A673 (cell line): Measurements from ENCODE around the gene KIF19.

Experiments
- CTCF ChIP-seq: fragments of 300-800, 200-600 bp; sonication (generic); conservative IDR thresholded peaks from 2 replicates; pipeline ENCODE4 v1.5.1; 2017; ENCODE audit warnings: low read depth, mild to moderate bottlenecking, antibody characterized with exemption, low read length, moderate library complexity, mixed read lengths
- EZH2 ChIP-seq: fragments of 200-600 bp; sonication (generic); IDR thresholded peaks from 2 replicates; pipeline ENCODE4 v1.6.1; 2017; ENCODE audit warnings: borderline replicate concordance, low read depth, mild to moderate bottlenecking, mixed read lengths, antibody characterized with exemption, low read length; ENCODE audit not compliant: poor library complexity, severe bottlenecking

- no peak for TF ChIP-seq CTCF
- TF ChIP-seq EZH2: no peak
These were observed 4.4 kb downstream of the KIF19 start for GRCh38 chr17:74330446-74330845.
